Smooth muscle cell (in vitro differentiated cells): ENCODE results near the gene GPNMB. TPM values are rescaled to one million over a fixed set of nuclear protein-coding genes. Genes with fewer than 3 reads are reported as not detected.
A peak's percentile ranks its signal among the peaks of the same experiment; 100 is the strongest.
"Not testable (repeated sequence)": the region's sequence is repeated elsewhere in the genome, so short reads cannot be mapped to it uniquely, and the experiment has no call there.

Source experiments
- DNase-seq: peaks from one replicate; lab custom pipeline; 2025; ENCODE audit not compliant: unreplicated experiment; lab: John Stamatoyannopoulos, UW
- H2AFZ ChIP-seq: fragments of 200-600 bp; sonication (generic); 2 replicates; pipeline ENCODE4 v1.6.0; 2016; ENCODE audit warnings: antibody characterized with exemption, low read depth, mild to moderate bottlenecking
- H3F3A ChIP-seq: fragments of 200-600 bp; sonication (generic); 2 replicates; pipeline ENCODE4 v1.6.0; 2017; ENCODE audit warnings: antibody characterized with exemption, low read depth
- H3K27ac ChIP-seq: fragments of 200-600 bp; sonication (generic); 2 replicates; pipeline ENCODE4 v1.5.1; 2016; ENCODE audit warnings: low read depth, mild to moderate bottlenecking
- H3K27me3 ChIP-seq: fragments of 200-600 bp; sonication (generic); 2 replicates; pipeline ENCODE4 v1.6.1; 2016; ENCODE audit warnings: low read depth, mild to moderate bottlenecking
- H3K36me3 ChIP-seq: fragments of 200-600 bp; sonication (generic); 2 replicates; pipeline ENCODE4 v1.5.1; 2016; ENCODE audit warnings: low read depth
- H3K4me1 ChIP-seq: fragments of 200-600 bp; sonication (generic); 2 replicates; pipeline ENCODE4 v1.5.1; 2016; ENCODE audit warnings: low read depth
- H3K4me2 ChIP-seq: fragments of 200-600 bp; sonication (generic); 2 replicates; pipeline ENCODE4 v1.6.0; 2016; ENCODE audit warnings: mild to moderate bottlenecking
- H3K4me3 ChIP-seq: fragments of 200-600 bp; sonication (generic); 2 replicates; pipeline ENCODE4 v1.5.1; 2016; ENCODE audit warnings: mild to moderate bottlenecking
- H3K79me2 ChIP-seq: fragments of 200-600 bp; sonication (generic); 2 replicates; pipeline ENCODE4 v1.6.0; 2016; ENCODE audit warnings: low read depth, mild to moderate bottlenecking
- H3K9ac ChIP-seq: fragments of 200-600 bp; sonication (generic); 2 replicates; pipeline ENCODE4 v1.6.0; 2016; ENCODE audit warnings: low read depth
- H3K9me3 ChIP-seq: fragments of 200-600 bp; sonication (generic); replicated peaks from 2 replicates; pipeline ENCODE4 v1.5.1; 2016; ENCODE audit warnings: low read depth
- H4K20me1 ChIP-seq: fragments of 200-600 bp; sonication (generic); 2 replicates; pipeline ENCODE4 v1.6.0; 2016; ENCODE audit warnings: low read depth
- CTCF ChIP-seq: fragments of 200-600 bp; sonication (generic); IDR thresholded peaks from 2 replicates; pipeline ENCODE4 v1.5.1; 2017; ENCODE audit warnings: borderline replicate concordance, mild to moderate bottlenecking, antibody characterized with exemption; ENCODE audit not compliant: insufficient read depth, poor library complexity, severe bottlenecking
- WGBS: methylation state at CpG from one replicate; pipeline ENCODE4 v1.1.7; 2016; ENCODE audit warnings: low lambda C conversion rate; 5-methylcytosine and 5-hydroxymethylcytosine counted together
- polyA plus RNA-seq: library from polyadenylated mRNA; unstranded; fragments of >200 nt; fragmentation: Nextera tagmentation; extraction: Ambion mirVana; gene quantifications from 2 replicates; pipeline ENCODE4 v1.2.1, GENCODE V29; 2016
- total RNA-seq: library from RNA; depleted of rRNA; stranded (reverse); fragments of >200 nt; gene quantifications from 2 replicates; pipeline ENCODE4 v1.2.3, GENCODE V29; 2014

The GPNMB gene
- total and polyA plus RNA-seq, 2 experiments from 2014 or later, result 13.6 to 26.1 TPM

DNA sequence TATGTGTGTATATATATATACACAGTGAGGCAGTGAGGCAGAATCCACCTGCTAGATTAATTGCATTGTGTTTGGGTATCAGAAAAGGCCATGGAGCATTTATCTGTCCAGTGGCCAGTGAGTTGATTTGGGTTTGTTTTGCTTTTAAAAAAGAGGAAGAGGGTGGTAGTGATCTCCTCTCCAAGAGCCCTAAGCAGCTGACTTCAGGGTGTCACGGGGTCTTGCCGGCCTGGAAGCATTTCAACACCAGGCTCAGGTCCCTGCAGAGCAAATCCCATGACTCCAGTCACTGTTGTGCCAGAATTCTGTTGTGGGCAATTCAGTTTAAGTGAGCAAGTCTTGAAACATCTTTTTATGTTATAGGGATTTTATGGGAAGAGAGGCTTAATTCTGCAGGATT, 30.6 kb upstream of the GPNMB start:
- H3K27me3 ChIP-seq, result no peaks in the 10 kb centered on the region
- H3K4me3 ChIP-seq, result no peak overlapping the region
- WGBS, result 91% methylated on average over 2 of the region's 2 CpGs
- no peaks in the 10 kb centered on the region for H3K9me3 ChIP-seq
- H2AFZ ChIP-seq, result no peak overlapping the region
- H4K20me1 ChIP-seq, result no peaks in the 10 kb centered on the region
- H3K79me2 ChIP-seq, result no peaks in the 10 kb centered on the region
- H3K36me3 ChIP-seq, result no peaks in the 10 kb centered on the region
- H3K9ac ChIP-seq, result no peak overlapping the region
- DNase-seq, result no peak
- no peak overlapping the region for H3K4me2 ChIP-seq
- H3K4me1 ChIP-seq, result no peaks in the 10 kb centered on the region
- H3K27ac ChIP-seq, result no peak overlapping the region
- no peak for TF ChIP-seq CTCF
- H3F3A ChIP-seq, result no peaks in the 10 kb centered on the region

DNA sequence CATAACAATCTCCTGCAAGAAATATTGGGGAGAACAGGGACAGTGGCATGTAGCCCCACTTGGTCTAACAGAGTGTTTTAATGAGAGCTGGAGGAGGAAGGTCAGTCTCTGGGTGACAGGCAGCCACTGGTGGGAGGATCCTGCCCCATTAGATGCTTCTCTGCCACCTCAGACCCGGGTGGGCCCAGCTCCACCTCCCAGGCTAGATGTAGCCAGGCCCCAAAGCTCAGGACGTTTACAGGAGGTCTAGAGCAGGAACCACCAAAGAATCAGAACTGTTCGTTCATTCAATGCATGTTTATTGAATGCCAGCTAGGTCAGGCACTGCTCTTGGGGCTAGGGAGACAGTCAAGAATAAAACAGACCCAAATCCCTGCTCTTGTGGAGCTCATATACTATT, 28.4 kb upstream of the GPNMB start:
- Histone ChIP-seq H3K36me3 (no peaks in the 10 kb centered on the region), H3K4me1 (no peaks in the 10 kb centered on the region), H3F3A (no peaks in the 10 kb centered on the region), H3K27ac (no peak overlapping the region), H4K20me1 (no peaks in the 10 kb centered on the region), H3K79me2 (no peaks in the 10 kb centered on the region), H3K9me3 (no peaks in the 10 kb centered on the region), H2AFZ (no peak overlapping the region), H3K9ac (no peak overlapping the region), H3K4me2 (no peak overlapping the region), H3K4me3 (no peak overlapping the region), H3K27me3 (no peaks in the 10 kb centered on the region)
- TF ChIP-seq CTCF, result no peak
- DNase-seq, result no peak
- WGBS, result 61% methylated on average over 3 of the region's 3 CpGs

- H3K9me3 ChIP-seq, result no peaks in the 10 kb centered on the region
- no peak for TF ChIP-seq CTCF
- no peak overlapping the region for H3K4me2 ChIP-seq
- 73% methylated on average over 10 of the region's 10 CpGs for whole genome bisulfite sequencing
- H3K4me3 ChIP-seq, result no peak overlapping the region
- no peak overlapping the region for H3K9ac ChIP-seq
- H3K27me3 ChIP-seq, result no peaks in the 10 kb centered on the region
- no peak for DNase-seq
- H3K27ac ChIP-seq, result no peak overlapping the region
- no peaks in the 10 kb centered on the region for H3K4me1 ChIP-seq
- H3K79me2 ChIP-seq, result no peaks in the 10 kb centered on the region
- no peaks in the 10 kb centered on the region for H3K36me3 ChIP-seq
- no peaks in the 10 kb centered on the region for H3F3A ChIP-seq
- H4K20me1 ChIP-seq, result no peaks in the 10 kb centered on the region
- H2AFZ ChIP-seq, result peak overlapping the region; percentile 0
Measured at GRCh38 chr7:23220690-23221305, 25.8 kb upstream of the GPNMB start.

- Histone ChIP-seq H3K27me3 (no peaks in the 10 kb centered on the region), H3K9ac (no peak overlapping the region), H2AFZ (no peak overlapping the region), H3K36me3 (no peaks in the 10 kb centered on the region), H4K20me1 (no peaks in the 10 kb centered on the region), H3K4me2 (no peak overlapping the region), H3K4me3 (no peak overlapping the region), H3K79me2 (no peaks in the 10 kb centered on the region), H3K27ac (no peak overlapping the region), H3K9me3 (no peaks in the 10 kb centered on the region), H3K4me1 (no peaks in the 10 kb centered on the region), H3F3A (no peaks in the 10 kb centered on the region)
- 69% methylated on average over 5 of the region's 5 CpGs for WGBS
- no peak for DNase-seq
- TF ChIP-seq CTCF, result no peak
Measured at GRCh38 chr7:23222439-23223030, 24.0 kb upstream of the GPNMB start.

- not testable (repeated sequence) for H3K4me2 ChIP-seq, H2AFZ ChIP-seq, H3K36me3 ChIP-seq, H4K20me1 ChIP-seq, H3K27ac ChIP-seq, H3F3A ChIP-seq, H3K4me3 ChIP-seq, H3K4me1 ChIP-seq, H3K9me3 ChIP-seq, H3K9ac ChIP-seq, H3K79me2 ChIP-seq, DNase-seq, H3K27me3 ChIP-seq
- WGBS, result 91% methylated on average over 4 of the region's 4 CpGs
Measured at GRCh38 chr7:23224364-23224763, 22.2 kb upstream of the GPNMB start.
